ENCODE measurements around the gene DDX60.
"Not testable (repeated sequence)": the region's sequence is repeated elsewhere in the genome, so short reads cannot be mapped to it uniquely, and the experiment has no call there.

The DDX60 gene

DNA sequence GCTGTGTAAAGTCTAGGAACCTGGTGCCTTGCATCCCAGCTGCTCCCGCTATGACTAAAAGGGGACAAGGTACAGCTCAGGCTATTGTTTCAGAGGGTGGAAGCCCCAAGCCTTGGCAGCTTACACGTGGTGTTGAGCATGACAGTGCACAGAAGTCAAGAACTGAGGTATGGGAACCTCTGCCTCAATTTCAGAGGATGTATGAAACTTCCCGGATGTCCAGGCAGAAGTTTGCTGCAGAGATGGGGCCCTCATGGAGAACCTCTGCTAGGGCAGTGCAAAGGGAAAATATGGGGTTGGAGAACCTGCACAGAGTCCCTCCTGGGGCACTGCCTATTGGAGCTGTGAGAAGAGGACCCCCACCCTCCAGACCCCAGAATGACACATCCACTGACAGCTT lies 76.6 kb downstream of the DDX60 start:
- H3K27ac ChIP-seq (ENCODE audit: low read depth, low read length): no peak overlapping the region
- H3K4me3 ChIP-seq (ENCODE audit: low read length): no peak overlapping the region
- no peaks in the 10 kb centered on the region for H3K4me1 ChIP-seq (ENCODE audit: control insufficient read depth, insufficient read depth, low read length)
- H3K36me3 ChIP-seq (ENCODE audit: control insufficient read depth, insufficient read depth, low read length): peaks cover 4% of the 10 kb centered on the region
- H3K27me3 ChIP-seq (ENCODE audit: control insufficient read depth, insufficient read depth, low read length): no peaks in the 10 kb centered on the region
- H3K9ac ChIP-seq (ENCODE audit: low read length): no peak overlapping the region

DNA sequence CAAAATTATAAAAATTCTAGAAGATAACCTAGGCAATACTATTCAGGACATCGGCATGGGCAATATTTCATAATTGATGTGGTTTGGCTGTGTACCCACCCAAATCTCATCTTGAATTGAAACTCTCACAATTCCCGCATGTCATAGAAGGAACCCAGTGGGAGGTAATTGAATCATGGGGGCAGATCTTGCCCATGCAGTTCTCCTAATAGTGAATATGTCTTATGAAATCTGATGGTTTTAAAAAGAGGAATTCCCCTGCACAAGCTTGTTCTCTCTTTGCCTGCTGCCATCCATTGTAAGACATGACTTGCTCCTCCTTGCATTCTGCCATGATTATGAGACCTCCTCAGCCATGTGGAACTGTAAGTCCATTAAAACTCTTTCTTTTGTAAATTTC lies 77.7 kb downstream of the DDX60 start:
- Histone ChIP-seq H3K27me3 (ENCODE audit: control insufficient read depth, insufficient read depth, low read length) (no peaks in the 10 kb centered on the region), H3K9ac (ENCODE audit: low read length) (no peak overlapping the region), H3K27ac (ENCODE audit: low read depth, low read length) (no peak overlapping the region), H3K4me3 (ENCODE audit: low read length) (no peak overlapping the region), H3K4me1 (ENCODE audit: control insufficient read depth, insufficient read depth, low read length) (no peaks in the 10 kb centered on the region), H3K36me3 (ENCODE audit: control insufficient read depth, insufficient read depth, low read length) (peaks cover 4% of the 10 kb centered on the region)

DNA sequence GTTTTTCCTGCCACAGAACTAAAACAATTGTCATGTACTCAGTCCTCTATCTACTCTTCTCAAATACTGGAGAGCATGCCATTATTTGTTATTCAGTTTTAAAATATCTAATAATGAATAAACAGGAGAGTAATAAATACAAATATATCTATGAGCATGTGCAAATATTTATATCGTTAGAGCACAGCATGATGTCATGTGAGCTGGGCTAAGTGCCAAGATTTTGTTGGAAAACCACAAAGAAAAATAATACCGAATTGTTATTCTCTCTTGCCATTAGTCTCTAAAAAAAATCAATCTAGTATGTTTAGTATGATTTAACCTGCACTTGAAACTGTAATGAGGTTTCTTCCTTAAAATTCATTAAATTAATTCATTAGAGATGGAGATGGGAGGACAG lies 97.3 kb downstream of the DDX60 start:
- Histone ChIP-seq H3K36me3 (ENCODE audit: control insufficient read depth, insufficient read depth, low read length) (peaks cover 8% of the 10 kb centered on the region), H3K27me3 (ENCODE audit: control insufficient read depth, insufficient read depth, low read length) (no peaks in the 10 kb centered on the region), H3K4me3 (ENCODE audit: low read length) (no peak overlapping the region), H3K9ac (ENCODE audit: low read length) (no peak overlapping the region), H3K27ac (ENCODE audit: low read depth, low read length) (no peak overlapping the region), H3K4me1 (ENCODE audit: control insufficient read depth, insufficient read depth, low read length) (no peaks in the 10 kb centered on the region)

DNA sequence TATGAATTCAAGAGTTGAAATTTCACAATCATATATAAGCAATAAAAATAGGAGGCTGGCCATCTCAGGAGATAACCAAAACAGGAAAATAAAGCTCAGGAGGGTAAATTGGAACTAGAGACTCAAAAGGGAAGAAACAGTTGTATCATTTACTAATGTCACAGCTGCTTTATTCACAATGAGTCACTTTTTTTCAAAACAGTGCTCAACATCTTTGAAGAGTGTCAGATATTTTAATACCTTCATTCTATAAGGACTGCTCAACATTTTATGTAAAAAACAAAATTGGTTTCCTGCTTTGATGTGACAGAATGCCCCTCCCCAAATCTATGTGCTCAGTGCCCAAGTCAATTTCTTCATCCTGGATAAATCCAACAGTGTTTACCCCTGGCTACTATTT lies 97.7 kb downstream of the DDX60 start:
- H3K36me3 ChIP-seq (ENCODE audit: control insufficient read depth, insufficient read depth, low read length): peaks cover 8% of the 10 kb centered on the region
- no peak overlapping the region for H3K4me3 ChIP-seq (ENCODE audit: low read length)
- no peaks in the 10 kb centered on the region for H3K27me3 ChIP-seq (ENCODE audit: control insufficient read depth, insufficient read depth, low read length)
- no peak overlapping the region for H3K9ac ChIP-seq (ENCODE audit: low read length)
- H3K4me1 ChIP-seq (ENCODE audit: control insufficient read depth, insufficient read depth, low read length): no peaks in the 10 kb centered on the region
- H3K27ac ChIP-seq (ENCODE audit: low read depth, low read length): no peak overlapping the region

DNA sequence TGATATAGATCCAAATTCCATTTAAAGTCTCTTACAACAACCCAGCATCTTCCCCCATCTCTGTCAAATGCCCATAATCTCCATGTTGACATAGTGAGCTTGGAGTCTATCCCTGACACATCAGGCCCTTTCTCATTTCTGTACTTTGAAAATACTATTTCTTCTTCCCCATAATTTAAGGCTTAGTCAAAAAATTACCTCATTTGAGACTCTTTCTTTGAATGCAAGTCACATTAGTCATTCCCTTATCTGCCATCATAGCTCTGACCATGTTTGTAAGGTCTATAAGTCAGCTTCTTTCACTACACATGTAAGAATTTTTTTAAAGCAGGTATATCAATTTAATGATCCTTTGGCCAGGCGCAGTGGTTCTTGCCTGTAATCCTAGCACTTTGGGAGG lies 99.9 kb downstream of the DDX60 start:
- no peaks in the 10 kb centered on the region for H3K27me3 ChIP-seq (ENCODE audit: control insufficient read depth, insufficient read depth, low read length)
- no peak overlapping the region for H3K27ac ChIP-seq (ENCODE audit: low read depth, low read length)
- no peaks in the 10 kb centered on the region for H3K4me1 ChIP-seq (ENCODE audit: control insufficient read depth, insufficient read depth, low read length)
- no peak overlapping the region for H3K4me3 ChIP-seq (ENCODE audit: low read length)
- no peak overlapping the region for H3K9ac ChIP-seq (ENCODE audit: low read length)
- H3K36me3 ChIP-seq (ENCODE audit: control insufficient read depth, insufficient read depth, low read length): peaks cover 8% of the 10 kb centered on the region

DNA sequence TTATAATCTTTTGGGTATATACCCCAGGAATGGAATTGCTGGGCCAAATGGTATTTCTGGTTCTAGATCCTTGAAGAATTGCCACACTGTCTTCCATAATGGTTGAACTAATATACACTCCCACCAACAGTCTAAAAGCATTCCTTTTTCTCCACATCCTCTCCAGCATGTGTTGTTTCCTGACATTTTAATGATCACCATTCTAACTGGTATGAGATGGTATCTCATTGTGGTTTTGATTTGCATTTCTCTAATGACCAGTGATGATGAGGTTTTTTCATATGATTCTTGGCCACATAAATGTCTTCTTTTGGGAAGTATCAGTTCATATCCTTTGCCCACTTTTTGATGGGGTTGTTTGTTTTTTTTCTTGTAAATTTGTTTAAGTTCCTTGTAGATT lies 105.0 kb downstream of the DDX60 start:
- not testable (repeated sequence) for H3K27ac ChIP-seq (ENCODE audit: low read depth, low read length); H3K4me3 ChIP-seq (ENCODE audit: low read length); H3K36me3 ChIP-seq (ENCODE audit: control insufficient read depth, insufficient read depth, low read length); H3K9ac ChIP-seq (ENCODE audit: low read length); H3K4me1 ChIP-seq (ENCODE audit: control insufficient read depth, insufficient read depth, low read length); H3K27me3 ChIP-seq (ENCODE audit: control insufficient read depth, insufficient read depth, low read length)

DNA sequence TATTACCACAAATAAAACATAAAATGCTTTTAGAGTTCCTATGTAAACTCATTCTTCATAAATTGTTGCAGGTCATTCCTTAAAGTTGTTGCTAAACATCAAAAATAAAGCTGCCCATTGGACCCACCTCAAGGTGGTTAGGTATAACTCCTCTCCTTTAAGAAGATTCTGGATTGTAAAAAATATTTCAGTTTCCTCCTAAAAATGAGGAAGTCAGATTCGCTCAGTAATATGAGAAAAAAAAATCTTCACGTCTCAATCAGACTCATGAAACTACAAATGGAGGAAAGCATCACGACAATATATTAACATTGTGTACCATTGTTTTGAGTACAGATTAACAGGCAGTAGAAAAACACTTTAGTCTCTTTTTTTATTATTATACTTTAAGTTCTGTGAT lies 105.9 kb downstream of the DDX60 start:
- Histone ChIP-seq H3K9ac (ENCODE audit: low read length) (no peak overlapping the region), H3K27ac (ENCODE audit: low read depth, low read length) (no peak overlapping the region), H3K27me3 (ENCODE audit: control insufficient read depth, insufficient read depth, low read length) (no peaks in the 10 kb centered on the region), H3K4me3 (ENCODE audit: low read length) (no peak overlapping the region), H3K4me1 (ENCODE audit: control insufficient read depth, insufficient read depth, low read length) (no peaks in the 10 kb centered on the region), H3K36me3 (ENCODE audit: control insufficient read depth, insufficient read depth, low read length) (peaks cover 5% of the 10 kb centered on the region)

DNA sequence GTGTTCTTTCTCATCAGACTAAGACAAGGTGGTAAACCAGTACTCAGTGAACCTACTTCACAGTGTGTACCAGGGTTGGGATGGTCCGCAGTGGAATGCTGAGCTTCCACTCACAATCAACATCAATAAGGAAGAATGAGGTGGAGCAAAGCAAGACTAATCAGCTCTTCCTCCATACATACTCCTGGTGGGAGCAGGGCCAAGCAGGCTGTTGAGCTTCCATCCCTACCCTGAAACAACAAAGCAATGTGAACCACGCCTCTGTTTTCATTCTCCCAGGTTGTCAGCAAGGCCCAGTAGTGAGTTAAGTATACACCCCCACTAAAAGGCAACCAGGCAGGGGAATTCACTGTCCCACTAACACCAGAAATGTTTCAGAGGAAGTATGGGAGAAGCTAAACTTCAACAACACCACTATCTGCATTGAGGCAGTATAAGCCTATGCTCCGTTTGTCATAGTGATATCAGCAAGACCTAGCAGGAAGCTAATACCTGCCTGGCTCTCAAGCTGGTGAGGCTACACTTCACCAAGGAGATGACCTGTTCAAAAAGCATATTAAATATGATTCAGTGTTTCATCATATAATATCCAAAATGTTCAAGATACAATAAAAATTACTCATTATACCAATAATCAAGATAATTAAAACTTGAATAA lies 109.5 kb downstream of the DDX60 start:
- no peaks in the 10 kb centered on the region for H3K36me3 ChIP-seq (ENCODE audit: control insufficient read depth, insufficient read depth, low read length)
- H3K9ac ChIP-seq (ENCODE audit: low read length): no peak overlapping the region
- H3K4me1 ChIP-seq (ENCODE audit: control insufficient read depth, insufficient read depth, low read length): no peaks in the 10 kb centered on the region
- H3K27ac ChIP-seq (ENCODE audit: low read depth, low read length): no peak overlapping the region
- H3K27me3 ChIP-seq (ENCODE audit: control insufficient read depth, insufficient read depth, low read length): no peaks in the 10 kb centered on the region
- no peak overlapping the region for H3K4me3 ChIP-seq (ENCODE audit: low read length)

DNA sequence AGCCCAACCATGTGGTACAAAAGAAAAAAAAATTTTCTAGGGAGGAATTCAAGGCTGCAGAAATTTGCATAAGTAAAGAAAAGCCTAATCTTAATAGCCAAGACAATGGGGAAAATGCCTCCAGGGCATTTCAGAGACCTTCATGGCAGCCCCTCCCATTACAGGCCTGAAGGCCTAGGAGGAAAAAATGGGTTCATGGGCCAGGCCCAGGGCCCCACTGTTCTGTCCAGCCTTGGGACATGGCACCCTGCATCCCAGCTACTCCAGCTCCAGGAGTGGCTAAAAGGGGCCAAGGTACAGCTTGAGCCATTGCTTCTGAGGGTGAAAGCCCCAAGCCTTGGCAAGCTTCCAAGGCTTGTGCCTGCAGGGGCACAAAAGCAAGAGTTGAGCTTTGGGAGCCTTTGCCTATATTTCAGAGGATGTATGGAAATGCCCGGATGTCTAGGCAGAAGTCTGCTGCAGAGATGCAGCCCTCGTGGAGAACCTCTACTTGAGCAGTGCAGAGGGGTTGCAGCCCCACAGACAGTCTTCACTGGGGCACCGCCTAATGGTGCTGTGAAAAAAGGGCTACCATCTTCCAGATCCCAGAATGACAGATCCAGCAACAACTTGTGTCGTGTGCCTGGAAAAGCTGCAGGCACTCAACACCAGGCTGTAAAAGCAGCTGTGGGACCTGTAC lies 115.2 kb downstream of the DDX60 start:
- H3K4me1 ChIP-seq (ENCODE audit: control insufficient read depth, insufficient read depth, low read length): no peaks in the 10 kb centered on the region
- H3K36me3 ChIP-seq (ENCODE audit: control insufficient read depth, insufficient read depth, low read length): no peaks in the 10 kb centered on the region
- H3K4me3 ChIP-seq (ENCODE audit: low read length): no peak overlapping the region
- no peak overlapping the region for H3K9ac ChIP-seq (ENCODE audit: low read length)
- no peaks in the 10 kb centered on the region for H3K27me3 ChIP-seq (ENCODE audit: control insufficient read depth, insufficient read depth, low read length)
- no peak overlapping the region for H3K27ac ChIP-seq (ENCODE audit: low read depth, low read length)

DNA sequence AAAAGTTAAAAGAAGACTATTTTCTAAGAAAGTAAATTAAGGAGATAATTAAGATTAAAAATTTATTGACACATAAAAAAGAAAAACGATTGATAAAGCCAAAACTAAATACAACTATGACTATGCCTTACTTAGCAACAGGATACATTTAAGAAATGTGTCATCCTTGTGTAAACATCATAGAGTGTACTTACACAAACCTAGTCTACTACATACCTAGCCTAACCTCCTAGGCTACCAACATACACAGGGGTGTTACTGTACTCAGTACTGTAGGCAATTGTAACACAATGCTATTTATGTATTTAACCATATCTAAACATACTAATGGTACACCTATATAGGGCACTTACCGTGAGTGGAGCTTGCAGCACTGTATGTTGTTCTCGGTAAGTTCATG lies 117.9 kb downstream of the DDX60 start:
- H3K27me3 ChIP-seq (ENCODE audit: control insufficient read depth, insufficient read depth, low read length): no peaks in the 10 kb centered on the region
- no peak overlapping the region for H3K4me3 ChIP-seq (ENCODE audit: low read length)
- no peak overlapping the region for H3K27ac ChIP-seq (ENCODE audit: low read depth, low read length)
- no peaks in the 10 kb centered on the region for H3K36me3 ChIP-seq (ENCODE audit: control insufficient read depth, insufficient read depth, low read length)
- H3K4me1 ChIP-seq (ENCODE audit: control insufficient read depth, insufficient read depth, low read length): no peaks in the 10 kb centered on the region
- no peak overlapping the region for H3K9ac ChIP-seq (ENCODE audit: low read length)

DNA sequence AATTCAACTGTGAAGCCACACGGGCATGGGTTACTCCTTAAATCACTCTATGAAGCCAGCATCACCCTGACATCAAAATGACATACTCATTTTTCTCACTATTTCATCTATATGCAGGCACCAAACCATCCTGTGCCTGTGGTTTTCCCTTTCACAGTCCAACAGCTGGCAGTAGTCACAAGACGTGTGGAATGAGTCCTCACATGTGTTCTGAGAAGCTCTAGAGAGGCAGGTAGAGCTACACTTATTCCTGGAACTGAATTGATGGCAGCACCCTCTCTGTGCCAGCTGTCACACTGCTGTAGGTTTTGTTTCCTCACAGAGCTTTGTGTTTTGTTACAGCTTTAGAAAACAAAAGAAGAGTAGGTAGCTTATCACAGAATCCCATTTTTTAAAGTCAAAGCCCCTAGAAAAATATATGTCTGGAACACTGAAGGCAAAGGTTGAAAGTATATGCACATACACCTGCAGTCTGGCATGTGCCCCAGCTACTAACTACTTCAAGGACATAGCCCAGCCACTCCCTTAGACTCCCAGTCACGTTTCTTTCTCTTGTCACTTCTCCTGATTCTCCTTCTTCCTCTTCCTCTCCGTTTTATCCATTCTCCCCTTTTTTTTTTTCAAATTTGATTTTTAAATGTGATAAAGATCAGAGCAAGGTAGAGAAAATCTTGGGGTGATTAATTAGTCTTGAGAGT lies 119.1 kb downstream of the DDX60 start:
- no peak overlapping the region for H3K4me3 ChIP-seq (ENCODE audit: low read length)
- H3K4me1 ChIP-seq (ENCODE audit: control insufficient read depth, insufficient read depth, low read length): no peaks in the 10 kb centered on the region
- H3K36me3 ChIP-seq (ENCODE audit: control insufficient read depth, insufficient read depth, low read length): no peaks in the 10 kb centered on the region
- H3K27me3 ChIP-seq (ENCODE audit: control insufficient read depth, insufficient read depth, low read length): no peaks in the 10 kb centered on the region
- no peak overlapping the region for H3K27ac ChIP-seq (ENCODE audit: low read depth, low read length)
- H3K9ac ChIP-seq (ENCODE audit: low read length): no peak overlapping the region

DNA sequence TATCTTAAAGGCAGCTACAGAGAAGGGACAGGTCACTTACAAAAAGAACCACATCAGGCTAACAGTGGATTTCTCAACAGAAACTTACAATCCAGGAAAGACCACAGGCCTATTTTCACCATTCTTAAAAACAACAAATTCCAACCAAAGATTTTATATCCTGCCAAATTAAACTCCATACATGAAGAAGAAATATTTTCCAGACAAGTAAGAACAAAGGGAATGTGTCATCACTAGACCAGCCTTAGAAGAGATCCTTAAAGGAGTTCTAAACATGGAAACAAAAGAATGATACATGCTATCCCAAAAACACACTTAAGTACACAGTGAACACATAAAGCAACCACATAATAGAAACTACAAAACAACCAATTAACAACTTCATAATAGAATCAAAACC lies 120.6 kb downstream of the DDX60 start:
- Histone ChIP-seq H3K9ac (ENCODE audit: low read length) (no peak overlapping the region), H3K4me1 (ENCODE audit: control insufficient read depth, insufficient read depth, low read length) (no peaks in the 10 kb centered on the region), H3K36me3 (ENCODE audit: control insufficient read depth, insufficient read depth, low read length) (no peaks in the 10 kb centered on the region)

DNA sequence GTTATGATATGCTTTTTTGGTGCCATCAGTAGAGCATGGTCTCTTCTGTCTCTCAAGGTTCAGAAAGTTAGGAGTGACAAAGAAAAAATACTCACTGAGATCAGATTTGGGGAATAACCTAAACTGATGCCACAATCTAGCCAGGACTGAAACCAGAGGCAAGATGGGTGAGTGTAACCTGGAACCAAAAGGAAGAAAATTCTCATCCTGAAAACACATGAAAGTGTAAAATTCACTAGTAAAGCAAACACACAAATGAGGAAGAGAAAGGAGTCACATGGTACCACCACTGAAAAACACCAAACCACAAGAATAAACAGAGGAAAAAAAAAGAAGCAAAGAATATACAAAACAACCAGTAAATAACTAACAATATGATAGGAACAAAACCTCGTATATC lies 129.8 kb downstream of the DDX60 start:
- Histone ChIP-seq H3K27ac (ENCODE audit: low read depth, low read length) (no peak overlapping the region), H3K4me1 (ENCODE audit: control insufficient read depth, insufficient read depth, low read length) (no peaks in the 10 kb centered on the region), H3K4me3 (ENCODE audit: low read length) (no peak overlapping the region), H3K9ac (ENCODE audit: low read length) (no peak overlapping the region), H3K36me3 (ENCODE audit: control insufficient read depth, insufficient read depth, low read length) (no peaks in the 10 kb centered on the region), H3K27me3 (ENCODE audit: control insufficient read depth, insufficient read depth, low read length) (no peaks in the 10 kb centered on the region)

More for the DNA sequence above, 120.6 kb downstream of the DDX60 start:
- H3K27me3 ChIP-seq (ENCODE audit: control insufficient read depth, insufficient read depth, low read length): no peaks in the 10 kb centered on the region
- H3K4me3 ChIP-seq (ENCODE audit: low read length): no peak overlapping the region
- H3K27ac ChIP-seq (ENCODE audit: low read depth, low read length): no peak overlapping the region

Data from rectal smooth muscle tissue (tissue), 1 donor.